H9 (cell line): Measurements from ENCODE around the gene ROR1. TPM values are rescaled to one million over a fixed set of nuclear protein-coding genes. Genes with fewer than 3 reads are reported as not detected.
A peak's percentile ranks its signal among the peaks of the same experiment; 100 is the strongest.

ENCODE experiments used
- DNase-seq: peaks from one replicate; pipeline ENCODE4 v3.0.0-alpha.2; 2017
- H2AFZ ChIP-seq: one replicate; pipeline ENCODE4 v1.6.1; 2013; ENCODE audit warnings: mild to moderate bottlenecking, low read length, control low read depth, moderate library complexity
- H2AK5ac ChIP-seq: 2 replicates; pipeline ENCODE4 v1.6.1; 2013; ENCODE audit warnings: low read length, control low read depth, mixed read lengths; ENCODE audit not compliant: insufficient read length
- H2BK120ac ChIP-seq: one replicate; pipeline ENCODE4 v1.6.1; 2013; ENCODE audit warnings: low read depth, mild to moderate bottlenecking, low read length, control low read depth, inconsistent platforms; ENCODE audit not compliant: poor library complexity, severe bottlenecking
- H2BK12ac ChIP-seq: 2 replicates; pipeline ENCODE4 v1.6.1; 2013; ENCODE audit warnings: low read length, control low read depth, mixed read lengths, low read depth; ENCODE audit not compliant: insufficient read length
- H2BK15ac ChIP-seq: 2 replicates; pipeline ENCODE4 v1.6.1; 2013; ENCODE audit warnings: low read depth, low read length, control low read depth
- H2BK20ac ChIP-seq: one replicate; pipeline ENCODE4 v1.6.1; 2013; ENCODE audit warnings: low read depth, mild to moderate bottlenecking, low read length, control low read depth, inconsistent platforms; ENCODE audit not compliant: poor library complexity, severe bottlenecking
- H2BK5ac ChIP-seq: 2 replicates; pipeline ENCODE4 v1.6.1; 2013; ENCODE audit warnings: low read length, control low read depth, mixed read lengths; ENCODE audit not compliant: insufficient read length
- H3K14ac ChIP-seq: 2 replicates; pipeline ENCODE4 v1.6.1; 2013; ENCODE audit warnings: low read length, control low read depth; ENCODE audit not compliant: insufficient read depth
- H3K18ac ChIP-seq: 2 replicates; pipeline ENCODE4 v1.6.1; 2013; ENCODE audit warnings: low read depth, mild to moderate bottlenecking, mixed read lengths, low read length, control low read depth; ENCODE audit not compliant: insufficient read length
- H3K23ac ChIP-seq: 2 replicates; pipeline ENCODE4 v1.6.1; 2013; ENCODE audit warnings: low read length, control low read depth, mixed read lengths, low read depth; ENCODE audit not compliant: insufficient read length
- H3K23me2 ChIP-seq: 2 replicates; pipeline ENCODE4 v1.6.1; 2013; ENCODE audit warnings: low read depth, mild to moderate bottlenecking, mixed read lengths, low read length, control low read depth; ENCODE audit not compliant: insufficient read length, poor library complexity, severe bottlenecking
- H3K27ac ChIP-seq: 2 replicates; pipeline ENCODE4 v1.5.1; 2013; ENCODE audit warnings: low read length, control low read depth, mixed read lengths, low read depth; ENCODE audit not compliant: insufficient read length
- H3K27me3 ChIP-seq: 2 replicates; pipeline ENCODE4 v1.6.1; 2013; ENCODE audit warnings: low read length, control low read depth, inconsistent platforms; ENCODE audit not compliant: insufficient read depth
- H3K4ac ChIP-seq: 2 replicates; pipeline ENCODE4 v1.6.1; 2013; ENCODE audit warnings: low read depth, mild to moderate bottlenecking, control low read depth, inconsistent platforms, low read length, moderate library complexity
- H3K4me1 ChIP-seq: 2 replicates; pipeline ENCODE4 v1.6.1; 2013; ENCODE audit warnings: low read length, control low read depth, inconsistent platforms; ENCODE audit not compliant: insufficient read depth
- H3K4me2 ChIP-seq: 2 replicates; pipeline ENCODE4 v1.6.1; 2013; ENCODE audit warnings: low read length, control low read depth, mixed read lengths; ENCODE audit not compliant: insufficient read length, insufficient read depth
- H3K56ac ChIP-seq: 2 replicates; pipeline ENCODE4 v1.6.1; 2013; ENCODE audit warnings: low read depth, mild to moderate bottlenecking, mixed read lengths, low read length, control low read depth; ENCODE audit not compliant: insufficient read length
- H3K79me1 ChIP-seq: 2 replicates; pipeline ENCODE4 v1.6.1; 2013; ENCODE audit warnings: low read depth, mild to moderate bottlenecking, moderate library complexity, low read length, control low read depth, inconsistent platforms; ENCODE audit not compliant: insufficient read depth, poor library complexity, severe bottlenecking
- H3K79me2 ChIP-seq: 2 replicates; pipeline ENCODE4 v1.6.1; 2013; ENCODE audit warnings: low read length, control low read depth, inconsistent platforms; ENCODE audit not compliant: insufficient read depth
- H3K9ac ChIP-seq: 2 replicates; pipeline ENCODE4 v1.6.1; 2013; ENCODE audit warnings: low read length, control low read depth, mixed read lengths; ENCODE audit not compliant: insufficient read length; ENCODE audit errors: extremely low read depth
- H3K9me3 ChIP-seq: one replicate; pipeline ENCODE4 v1.6.1; 2013; ENCODE audit warnings: low read depth, low read length, inconsistent platforms; ENCODE audit not compliant: control insufficient read depth
- H3T11ph ChIP-seq: one replicate; pipeline ENCODE4 v1.6.1; 2013; ENCODE audit warnings: mild to moderate bottlenecking, low read length, control low read depth, inconsistent platforms
- H4K20me1 ChIP-seq: one replicate; pipeline ENCODE4 v1.6.1; 2013; ENCODE audit not compliant: control insufficient read depth, insufficient read length, insufficient read depth
- H4K5ac ChIP-seq: 2 replicates; pipeline ENCODE4 v1.6.1; 2013; ENCODE audit warnings: low read depth, mild to moderate bottlenecking, mixed read lengths, low read length, control low read depth; ENCODE audit not compliant: insufficient read length
- H4K8ac ChIP-seq: replicated peaks from 2 replicates; pipeline ENCODE4 v1.6.1; 2013; ENCODE audit warnings: low read length, control low read depth, mixed read lengths, low read depth; ENCODE audit not compliant: insufficient read length
- H4K91ac ChIP-seq: 2 replicates; pipeline ENCODE4 v1.6.1; 2013; ENCODE audit warnings: low read depth, mild to moderate bottlenecking, moderate library complexity, mixed read lengths, low read length, control low read depth; ENCODE audit not compliant: insufficient read length
- H3K27ac Mint-ChIP-seq, 3 experiments: 2 replicates in 2 of 3; 3 replicates in 1 of 3; pipeline ENCODE4 v1.8.0; 2020 to 2021; ENCODE audit warnings: mixed read lengths in 3 of 3, mild to moderate bottlenecking in 1 of 3, moderate library complexity in 1 of 3
- H3K27me3 Mint-ChIP-seq: 2 replicates; pipeline ENCODE4 v1.8.0; 2021; ENCODE audit warnings: low read depth, mild to moderate bottlenecking, moderate library complexity, mixed read lengths
- H3K36me3 Mint-ChIP-seq, 3 experiments: 2 replicates in 2 of 3; 3 replicates in 1 of 3; pipeline ENCODE4 v1.8.0; 2020 to 2021; ENCODE audit warnings: low read depth in 3 of 3, mixed read lengths in 3 of 3; ENCODE audit not compliant: insufficient read depth in 1 of 3
- H3K4me1 Mint-ChIP-seq, 2 experiments: 2 replicates each; pipeline ENCODE4 v1.8.0; 2020; ENCODE audit warnings: mixed read lengths in 2 of 2
- H3K4me3 Mint-ChIP-seq, 2 experiments: 2 replicates in 1 of 2; 3 replicates in 1 of 2; pipeline ENCODE4 v1.8.0; 2020 to 2021; ENCODE audit warnings: mild to moderate bottlenecking in 2 of 2, mixed read lengths in 2 of 2, moderate library complexity in 1 of 2
- H3K9me3 Mint-ChIP-seq, 2 experiments: 2 replicates in 1 of 2; 3 replicates in 1 of 2; pipeline ENCODE4 v1.8.0; 2020; ENCODE audit warnings: mild to moderate bottlenecking in 2 of 2, mixed read lengths in 2 of 2, moderate library complexity in 1 of 2
- total RNA-seq: library from RNA; stranded (reverse); gene quantifications from 2 replicates; pipeline ENCODE4 v1.2.1, GENCODE V29; 2021
- TF ChIP-seq, protein P1 (sequence below): fragments of 200-600 bp; sonication (generic); conservative IDR thresholded peaks from 3 replicates; pipeline ENCODE4 v1.8.0; 2021; ENCODE audit warnings: antibody characterized with exemption, mild to moderate bottlenecking

ROR1 gene
- total RNA-seq, 1 experiment from 2014 or later, result 75.9 TPM

- Histone ChIP-seq H2AFZ (no peak overlapping the region), H2BK20ac (no peak overlapping the region), H3K9ac (no peak overlapping the region), H2BK5ac (no peak overlapping the region), H3K4me2 (no peak overlapping the region), H3K4me1 (peaks cover 20% of the 10 kb centered on the region), H3K18ac (no peak overlapping the region), H3K14ac (no peak overlapping the region), H3K56ac (no peak overlapping the region), H3T11ph (no peak overlapping the region), H2BK12ac (no peak overlapping the region), H3K4ac (no peak overlapping the region), H4K5ac (no peak overlapping the region), H3K27ac (no peak overlapping the region), H4K91ac (no peak overlapping the region), H2BK120ac (no peak overlapping the region), H2BK15ac (no peak overlapping the region), H2AK5ac (no peak overlapping the region), H4K8ac (no peak overlapping the region), H3K79me2 (peaks cover 33% of the 10 kb centered on the region), H3K9me3 (no peaks in the 10 kb centered on the region), H3K79me1 (peaks cover 15% of the 10 kb centered on the region), H3K27me3 (no peaks in the 10 kb centered on the region), H3K23me2 (no peaks in the 10 kb centered on the region), H3K23ac (no peak overlapping the region), H4K20me1 (no peaks in the 10 kb centered on the region)
- no peak for DNase-seq
- H3K4me3 Mint-ChIP-seq, result no peak overlapping the region
- H3K4me1 Mint-ChIP-seq, result peaks cover 65 to 83% of the 10 kb centered on the region in 2 experiments
- H3K9me3 Mint-ChIP-seq, result no peaks in the 10 kb centered on the region
- peak overlapping the region in 1 of 3 experiments; percentile 18; a peak in 2 of 7 replicates for H3K27ac Mint-ChIP-seq
- no peaks in the 10 kb centered on the region for H3K36me3 Mint-ChIP-seq
- TF ChIP-seq, protein P1, sequence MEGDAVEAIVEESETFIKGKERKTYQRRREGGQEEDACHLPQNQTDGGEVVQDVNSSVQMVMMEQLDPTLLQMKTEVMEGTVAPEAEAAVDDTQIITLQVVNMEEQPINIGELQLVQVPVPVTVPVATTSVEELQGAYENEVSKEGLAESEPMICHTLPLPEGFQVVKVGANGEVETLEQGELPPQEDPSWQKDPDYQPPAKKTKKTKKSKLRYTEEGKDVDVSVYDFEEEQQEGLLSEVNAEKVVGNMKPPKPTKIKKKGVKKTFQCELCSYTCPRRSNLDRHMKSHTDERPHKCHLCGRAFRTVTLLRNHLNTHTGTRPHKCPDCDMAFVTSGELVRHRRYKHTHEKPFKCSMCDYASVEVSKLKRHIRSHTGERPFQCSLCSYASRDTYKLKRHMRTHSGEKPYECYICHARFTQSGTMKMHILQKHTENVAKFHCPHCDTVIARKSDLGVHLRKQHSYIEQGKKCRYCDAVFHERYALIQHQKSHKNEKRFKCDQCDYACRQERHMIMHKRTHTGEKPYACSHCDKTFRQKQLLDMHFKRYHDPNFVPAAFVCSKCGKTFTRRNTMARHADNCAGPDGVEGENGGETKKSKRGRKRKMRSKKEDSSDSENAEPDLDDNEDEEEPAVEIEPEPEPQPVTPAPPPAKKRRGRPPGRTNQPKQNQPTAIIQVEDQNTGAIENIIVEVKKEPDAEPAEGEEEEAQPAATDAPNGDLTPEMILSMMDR, result no peak
- H3K27me3 Mint-ChIP-seq, result no peaks in the 10 kb centered on the region
Measured at GRCh38 chr1:63875636-63876035, 101.8 kb downstream of the ROR1 start.
